GM19099 (cell line): ENCODE data around the gene CSNK1G1.

Experiments
- POLR2A ChIP-seq: IDR thresholded peaks from 3 replicates; pipeline ENCODE4 v1.6.1; 2011; ENCODE audit warnings: low read depth; ENCODE audit not compliant: insufficient read length; ENCODE audit errors: extremely low read depth

CSNK1G1 gene

DNA sequence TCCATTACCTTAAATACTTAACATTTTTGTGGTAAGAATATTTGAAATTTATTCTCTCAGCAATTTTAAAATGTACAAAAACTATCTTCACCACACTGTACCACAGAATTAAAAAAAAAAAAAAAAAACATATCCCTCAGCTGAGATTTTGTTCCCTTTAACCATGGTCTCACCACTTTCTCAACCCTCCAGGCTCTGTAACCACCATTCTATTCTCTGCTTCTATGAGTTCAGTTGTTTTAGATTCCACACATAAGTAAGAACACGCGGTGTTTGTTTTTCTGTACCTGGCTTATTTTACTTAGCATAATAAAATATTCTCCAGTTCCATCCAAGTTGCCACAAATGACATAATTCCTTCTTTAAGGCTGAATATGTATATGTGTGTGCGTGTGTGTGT is 41.5 kb downstream of the CSNK1G1 start:
- no peak for TF ChIP-seq POLR2A

DNA sequence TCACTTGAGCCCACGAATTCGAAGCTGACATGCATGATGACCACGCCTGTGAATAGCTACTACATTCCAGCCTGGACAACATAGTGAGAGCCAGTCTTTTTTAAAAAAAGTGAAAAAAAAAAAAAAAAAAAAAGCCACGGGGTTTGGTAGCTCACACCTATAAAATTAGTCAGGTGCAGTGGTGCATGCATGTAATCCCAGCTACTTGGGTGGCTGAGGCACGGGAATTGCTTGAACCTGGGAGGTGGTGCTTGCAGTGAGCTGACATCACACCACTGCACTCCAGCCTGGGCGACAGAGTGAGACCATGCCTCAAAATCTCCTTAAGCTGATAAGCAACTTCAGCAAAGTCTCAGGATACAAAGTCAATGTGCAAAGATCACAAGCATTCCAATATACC is 44.4 kb downstream of the CSNK1G1 start:
- no peak for TF ChIP-seq POLR2A

DNA sequence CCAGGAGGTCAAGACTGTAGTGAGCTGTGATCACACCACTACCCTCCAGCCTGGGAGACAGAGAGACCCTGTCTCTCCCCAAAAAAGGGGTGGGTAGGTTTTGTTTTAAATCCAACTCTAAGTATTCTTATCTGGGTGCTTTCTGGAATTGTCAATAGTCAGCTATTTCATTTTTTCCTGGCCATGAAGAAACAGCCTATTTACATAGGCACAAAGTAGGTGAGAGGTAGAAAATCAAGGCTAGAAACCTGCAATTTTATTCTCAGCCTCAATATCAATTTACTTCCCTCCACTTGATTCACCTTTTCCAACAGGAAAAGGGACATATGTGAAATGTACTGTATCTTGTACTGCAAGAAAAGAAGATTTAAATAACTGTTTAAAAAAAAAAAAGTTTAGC is 45.9 kb downstream of the CSNK1G1 start:
- TF ChIP-seq POLR2A: no peak

DNA sequence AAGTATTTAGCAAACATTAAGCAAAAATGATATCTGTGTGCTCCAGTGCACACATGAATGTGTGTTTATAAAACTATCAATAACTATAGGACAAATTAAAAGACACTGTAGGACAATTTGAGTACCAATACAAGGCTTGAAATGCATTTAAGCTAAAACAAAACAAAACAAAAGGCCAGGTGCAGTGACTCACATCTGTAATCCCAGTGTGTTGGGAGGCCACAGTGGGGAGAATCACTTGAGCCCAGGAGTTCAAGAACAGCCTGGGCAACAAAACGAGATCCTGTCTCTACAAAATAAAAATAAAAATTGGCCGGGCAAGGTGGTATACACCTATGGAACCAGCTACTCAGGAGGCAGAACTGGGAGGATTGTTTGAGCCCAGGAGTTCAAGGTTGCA is 50.7 kb downstream of the CSNK1G1 start:
- no peak for TF ChIP-seq POLR2A

DNA sequence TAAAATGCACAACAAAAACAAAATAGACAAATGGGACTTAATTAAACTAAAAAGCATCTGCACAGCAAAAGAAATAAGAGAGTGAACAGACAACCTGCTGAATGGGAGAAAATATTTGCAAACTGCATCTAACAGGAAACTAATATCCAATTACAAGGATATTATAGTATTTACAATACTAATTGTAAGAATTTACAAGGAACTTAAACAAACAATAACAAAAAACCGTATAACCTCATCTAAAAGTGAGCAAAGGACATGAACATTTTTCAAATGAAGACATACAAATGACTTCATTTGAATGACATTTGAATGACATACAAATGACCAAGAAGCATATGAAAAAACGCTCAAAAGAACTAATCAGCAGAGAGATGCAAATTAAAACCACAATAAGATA is 66.4 kb downstream of the CSNK1G1 start:
- TF ChIP-seq POLR2A: no peak

DNA sequence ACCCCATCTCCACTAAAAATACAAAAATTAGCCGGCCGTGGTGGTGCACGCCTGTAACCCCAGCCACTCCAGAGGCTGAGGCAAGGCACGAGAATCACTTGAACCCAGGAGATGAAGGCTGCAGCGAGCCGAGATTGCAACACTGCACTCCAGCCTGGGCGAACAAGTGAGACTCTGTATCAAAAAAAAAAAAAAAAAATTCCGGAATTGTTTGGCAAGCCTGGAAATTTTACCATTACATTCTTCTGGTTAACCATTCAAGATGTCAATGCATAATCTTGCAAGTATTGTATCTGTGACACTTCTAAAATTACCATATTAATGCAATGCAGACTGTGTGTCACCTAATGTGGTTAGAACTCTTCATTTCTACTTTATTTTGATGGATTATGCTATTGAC is 67.0 kb downstream of the CSNK1G1 start:
- TF ChIP-seq POLR2A: no peak

DNA sequence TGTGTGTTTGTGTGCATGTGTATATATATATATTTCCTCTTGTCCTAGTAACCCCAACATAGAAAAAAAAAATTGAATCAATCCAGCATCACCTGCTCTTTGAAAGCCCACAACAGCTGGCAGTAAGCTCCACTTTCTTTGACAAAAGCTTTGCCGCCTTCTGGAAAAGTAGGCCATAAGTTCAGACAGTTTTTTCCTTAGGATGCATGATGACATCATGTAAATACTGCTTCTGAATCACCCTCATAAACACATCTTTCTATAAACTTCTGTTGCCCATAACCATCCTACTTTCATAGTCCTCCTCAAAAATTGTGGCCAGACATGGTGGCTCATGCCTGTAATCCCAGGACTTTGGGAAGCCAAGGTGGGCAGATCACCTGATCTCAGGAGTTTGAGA is 67.4 kb downstream of the CSNK1G1 start:
- TF ChIP-seq POLR2A: no peak

DNA sequence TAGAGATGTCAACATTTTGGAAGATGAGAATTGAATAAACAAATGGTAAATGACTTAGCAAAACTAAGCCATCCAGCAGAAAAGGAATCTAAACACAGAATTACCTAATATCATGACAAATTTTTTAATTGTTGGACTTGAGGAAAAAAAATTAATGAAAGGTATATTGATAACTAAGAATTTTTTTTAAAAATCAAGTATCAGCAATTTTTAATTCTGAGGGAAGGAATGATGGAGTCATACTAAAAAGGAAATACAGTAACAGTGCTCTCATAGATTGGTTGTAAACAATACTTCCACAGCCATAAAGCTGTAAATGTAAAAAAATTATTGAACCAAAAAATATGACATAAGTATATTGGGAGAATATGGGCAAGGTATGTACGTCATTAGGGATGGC is 68.0 kb downstream of the CSNK1G1 start:
- TF ChIP-seq POLR2A: no peak

DNA sequence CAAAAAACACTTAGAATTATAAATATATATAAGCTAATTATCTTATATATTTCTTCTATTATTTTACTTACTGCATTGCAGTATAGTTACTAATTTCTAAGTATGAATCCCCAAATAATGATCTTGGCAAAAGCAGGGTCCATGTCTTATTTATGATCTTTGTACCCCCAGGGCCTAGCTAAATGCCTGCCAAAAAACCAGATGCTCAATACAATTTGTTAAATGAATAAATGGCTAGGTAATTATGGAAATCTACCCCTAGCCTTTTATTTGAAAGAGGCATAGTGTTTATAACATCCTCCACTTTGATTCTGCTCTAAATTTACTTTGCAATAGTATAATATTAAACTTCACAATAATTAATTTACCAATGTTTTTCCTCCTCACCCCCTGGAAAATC is 69.5 kb downstream of the CSNK1G1 start:
- TF ChIP-seq POLR2A: no peak

DNA sequence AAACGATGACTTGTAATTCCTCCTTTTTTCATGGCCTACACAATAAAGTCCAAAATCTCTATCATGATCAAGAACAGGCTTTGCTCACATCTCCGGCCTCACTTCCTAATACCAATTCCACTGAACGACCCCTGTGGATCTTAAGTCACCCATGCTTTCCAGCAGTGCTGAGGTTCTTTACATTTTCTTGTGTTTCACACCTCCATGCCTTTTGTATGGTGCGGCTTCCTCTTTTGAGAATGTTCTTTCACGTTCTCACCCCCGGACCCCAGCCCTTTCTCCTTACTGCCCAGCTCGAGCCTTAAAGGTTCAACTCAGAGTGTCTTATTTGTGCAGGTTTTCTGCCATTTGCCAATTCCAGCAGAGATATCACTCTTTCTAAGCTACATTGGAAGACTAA is 70.1 kb downstream of the CSNK1G1 start:
- no peak for TF ChIP-seq POLR2A

DNA sequence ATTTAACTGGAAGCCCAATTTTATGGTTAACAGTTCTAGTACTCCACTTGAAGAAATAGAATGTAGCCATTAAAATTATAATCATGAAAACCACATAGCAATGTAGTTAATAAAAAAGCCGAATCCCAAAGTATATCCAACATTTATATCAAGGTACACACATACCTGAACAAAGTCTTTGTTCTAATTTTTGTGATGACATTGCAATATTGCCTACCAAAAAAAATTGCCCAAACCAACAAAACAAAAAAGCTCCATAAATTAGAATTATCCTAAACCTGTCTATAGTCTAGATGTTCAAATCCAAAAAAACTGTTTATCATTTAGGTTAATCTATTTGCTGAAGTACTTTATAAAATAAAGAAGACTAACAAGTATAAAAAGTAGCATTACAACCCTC is 70.8 kb downstream of the CSNK1G1 start:
- no peak for TF ChIP-seq POLR2A

DNA sequence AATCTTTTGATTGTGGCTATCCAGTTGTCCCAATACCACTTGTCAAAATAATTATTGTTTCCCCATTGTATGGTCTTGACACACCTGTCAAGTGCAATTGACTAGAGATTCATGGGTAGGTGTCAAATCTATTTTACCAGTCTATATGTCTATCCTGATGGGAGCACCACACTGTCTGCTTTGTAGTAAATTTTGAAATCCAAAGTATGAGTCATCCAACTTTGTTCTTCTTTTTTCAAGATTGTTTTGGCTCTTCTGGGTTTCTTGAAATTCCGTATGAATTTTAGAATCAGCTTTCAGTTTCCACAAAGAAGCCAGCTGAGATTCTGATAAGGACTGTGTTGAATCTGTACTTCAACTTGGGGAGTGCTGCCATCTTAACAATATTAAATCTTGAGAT is 71.9 kb downstream of the CSNK1G1 start:
- no peak for TF ChIP-seq POLR2A

DNA sequence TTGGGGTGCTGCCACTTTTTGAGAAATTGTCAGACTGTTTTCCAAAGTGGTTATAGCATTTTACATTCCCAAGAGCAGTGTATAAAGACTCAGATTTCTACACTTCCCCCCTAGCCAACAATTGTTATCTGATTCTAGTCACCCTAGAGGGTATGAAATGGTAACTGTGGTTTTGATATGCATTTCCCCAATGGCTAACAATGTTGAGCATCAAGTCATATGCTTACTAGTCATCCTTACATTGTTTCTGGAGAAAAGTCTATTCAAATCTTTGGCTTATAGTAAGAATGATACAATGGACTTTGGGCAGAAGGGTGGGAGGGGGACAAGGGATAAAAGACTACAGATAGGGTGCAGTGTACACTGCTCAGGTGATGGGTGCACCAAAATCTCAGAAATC is 73.3 kb downstream of the CSNK1G1 start:
- TF ChIP-seq POLR2A: no peak

DNA sequence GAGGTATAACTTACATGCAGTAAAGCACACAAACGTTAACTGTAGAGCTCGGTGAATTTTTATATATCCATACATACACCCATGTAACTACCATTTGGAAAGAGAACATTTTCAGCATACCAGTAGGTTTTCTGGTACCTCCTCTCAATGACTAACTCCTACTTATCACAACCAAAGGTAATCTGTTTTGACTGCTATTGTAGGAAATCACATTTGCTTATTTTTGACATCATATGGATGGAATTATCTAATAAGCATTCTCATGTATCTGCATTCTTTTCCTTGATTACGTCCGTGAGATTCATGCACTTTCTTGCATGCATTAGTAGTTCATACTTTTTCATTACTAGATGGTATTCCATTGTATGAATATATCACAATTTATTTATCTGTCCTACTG is 76.8 kb downstream of the CSNK1G1 start:
- no peak for TF ChIP-seq POLR2A

DNA sequence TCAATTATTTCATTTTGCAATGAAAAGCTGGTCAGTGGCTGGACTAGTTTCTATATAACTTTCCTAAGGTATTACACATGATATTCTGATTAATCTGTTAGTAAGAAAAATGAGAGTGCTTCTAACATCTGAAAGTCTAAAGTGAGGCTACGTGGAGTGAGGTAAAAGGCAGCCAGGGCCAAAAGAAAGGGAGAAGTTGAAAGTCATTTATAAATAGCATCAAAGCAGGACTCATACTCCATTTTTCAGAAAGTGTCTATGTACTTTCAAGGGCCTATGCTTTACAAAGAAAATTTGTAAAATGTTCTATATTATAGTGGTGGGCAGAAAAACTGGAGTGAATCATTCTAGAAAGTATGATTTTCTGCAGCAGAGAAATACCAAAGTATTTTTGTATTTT is 80.0 kb downstream of the CSNK1G1 start:
- TF ChIP-seq POLR2A: no peak

DNA sequence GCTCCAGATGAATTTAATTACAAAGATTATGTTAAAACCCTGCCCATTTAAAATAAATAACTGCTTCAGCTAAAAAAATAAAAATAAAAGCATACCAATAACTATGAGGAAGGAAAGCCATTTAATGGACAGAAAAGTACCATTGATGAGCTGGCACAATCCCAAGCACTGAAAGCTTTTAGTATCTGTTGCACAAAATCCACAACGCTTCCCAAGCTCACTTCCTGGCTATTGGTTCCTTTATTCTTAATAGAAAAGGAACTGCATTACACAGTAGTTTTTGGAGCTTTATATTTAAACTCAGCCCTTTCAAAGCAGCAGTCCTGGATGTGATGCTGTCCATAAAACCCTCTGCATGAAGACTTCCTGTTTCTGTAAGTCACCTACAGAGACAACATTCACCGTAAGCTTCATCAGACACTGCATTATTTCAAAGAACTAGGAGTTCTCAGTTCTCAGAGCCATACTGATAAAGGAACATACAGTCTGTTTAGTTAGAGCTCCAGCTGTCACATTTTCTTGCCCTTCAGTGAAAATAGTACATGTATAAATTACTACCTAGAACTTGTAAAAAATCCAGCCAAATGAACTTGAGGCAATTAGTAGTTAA is 81.5 kb downstream of the CSNK1G1 start:
- no peak for TF ChIP-seq POLR2A

DNA sequence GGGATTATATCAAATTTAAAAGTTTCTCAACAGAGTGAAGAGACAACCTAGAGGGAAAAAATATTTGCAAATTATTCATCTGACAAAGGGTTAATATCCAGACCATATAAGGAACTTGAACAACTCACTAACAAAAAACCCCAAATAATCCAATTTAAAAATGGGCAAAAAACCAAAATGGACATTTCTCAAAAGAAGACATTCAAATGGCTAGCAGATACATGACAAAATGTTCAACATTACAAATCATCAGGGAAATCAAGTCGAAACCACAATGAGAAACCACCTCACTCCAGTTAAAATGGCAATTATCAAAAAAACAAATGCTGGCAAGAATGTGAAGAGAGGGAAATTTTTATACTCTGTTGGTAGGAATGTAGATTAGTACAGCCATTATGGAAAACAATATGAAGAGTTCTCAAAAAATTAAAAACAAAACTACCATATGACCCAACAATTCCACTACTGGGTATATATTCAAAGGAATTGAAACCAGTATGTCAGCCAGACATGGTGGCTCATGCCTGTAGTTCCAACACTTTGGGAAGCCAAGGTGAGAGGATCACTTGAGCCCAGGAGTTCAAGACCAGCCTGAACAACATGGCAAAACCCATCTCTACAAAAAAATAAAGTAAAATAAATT is 88.5 kb downstream of the CSNK1G1 start:
- no peak for TF ChIP-seq POLR2A
